Gastroesophageal sphincter (tissue), 3 donors: Measurements from ENCODE around the gene TMPRSS9.

Source experiments
- CTCF ChIP-seq, 4 experiments: fragments of 200-600 bp in 2 of 4; fragments of 450-650 bp in 2 of 4; sonication (generic) in 1 of 4; IDR thresholded peaks; one replicate each; pipeline ENCODE4 v1.5.1; 2017 to 2019; ENCODE audit warnings: antibody characterized with exemption in 4 of 4, mild to moderate bottlenecking in 2 of 4, moderate library complexity in 2 of 4
- EP300 ChIP-seq: sonication (generic); formaldehyde crosslinking; IDR thresholded peaks from one replicate; pipeline ENCODE4 v1.6.1; 2017; ENCODE audit warnings: antibody characterized with exemption, mild to moderate bottlenecking
- POLR2A ChIP-seq, 2 donors: fragments of 450-650 bp; IDR thresholded peaks; one replicate each; pipeline ENCODE4 v1.6.1; 2017; ENCODE audit warnings: antibody characterized with exemption in 2 of 2, mild to moderate bottlenecking in 2 of 2, moderate library complexity in 1 of 2
- POLR2AphosphoS5 ChIP-seq: sonication (generic); formaldehyde crosslinking; IDR thresholded peaks from one replicate; pipeline ENCODE4 v1.6.1; 2017; ENCODE audit warnings: antibody characterized with exemption

- TF ChIP-seq POLR2A (IDR thresholded peaks at IDR 0.05) (no peak), CTCF (IDR thresholded peaks at IDR 0.05) (no peak), POLR2AphosphoS5 (no peak), EP300 (no peak)
Observed at GRCh38 chr19:2464389-2464788, 104.3 kb downstream of the TMPRSS9 start.
